Myometrial cell (primary cell): ENCODE data around the gene RNF208. TPM values are rescaled to one million over a fixed set of nuclear protein-coding genes. Genes with fewer than 3 reads are reported as not detected.

Experiments used
- total RNA-seq: library from RNA; depleted of rRNA; stranded (reverse); fragments of >200 nt; gene quantifications from 2 replicates; pipeline ENCODE4 v1.2.3, GENCODE V29; 2015

RNF208 gene
- not detected in 2 replicates for total RNA-seq

GRCh38 chr9:137222190-137223077 is at the start of gene RNF208:
RNF208 (minus strand) TSS chr9:137222240; CDS start chr9:137221212, 1,028 bp downstream.

GRCh38 chr9:137254624-137255447 is 32.8 kb upstream of the RNF208 start, which contains the start of gene NELFB:
NELFB (plus strand) TSS chr9:137255327.

GRCh38 chr9:137251194-137251461 is 29.1 kb upstream of the RNF208 start, which contains the start of gene STPG3:
STPG3 (plus strand) TSS chr9:137251286; CDS start chr9:137251287, 1 bp downstream.

GRCh38 chr9:137240841-137241489 is 18.9 kb upstream of the RNF208 start, which contains the start of gene TUBB4B:
TUBB4B (plus strand) TSS chr9:137241287; CDS start chr9:137241361, 74 bp downstream.

GRCh38 chr9:137230705-137231371 is 8.8 kb upstream of the RNF208 start, which contains the start of gene SLC34A3:
SLC34A3 (plus strand) TSS chr9:137230901; CDS start chr9:137231703, 802 bp downstream.

GRCh38 chr9:137227054-137227852 is 5.2 kb upstream of the RNF208 start, which contains the start of gene RNF224:
RNF224 (plus strand) TSS chr9:137227502; CDS start chr9:137228336, 834 bp downstream.

GRCh38 chr9:137224830-137225694 is 3.0 kb upstream of the RNF208 start, which contains the start of gene CYSRT1:
CYSRT1 (plus strand) TSS chr9:137225174; CDS start chr9:137225622, 448 bp downstream.

GRCh38 chr9:137205126-137206069 is 16.6 kb downstream of the RNF208 start, which contains the start of the genes NDOR1 and TMEM203:
NDOR1 (plus strand) TSS chr9:137205700; CDS start chr9:137205778, 78 bp downstream.
TMEM203 (minus strand) TSS chr9:137205648; CDS start chr9:137205414, 234 bp downstream.

GRCh38 chr9:137200311-137201204 is 21.5 kb downstream of the RNF208 start, which contains the start of gene TPRN:
TPRN (minus strand) TSS chr9:137200741; CDS start chr9:137200711, 30 bp downstream.

GRCh38 chr9:137188490-137189296 is 33.3 kb downstream of the RNF208 start, which contains the start of the genes ANAPC2 and SSNA1:
ANAPC2 (minus strand) TSS chr9:137188560; CDS start chr9:137188532, 28 bp downstream.
SSNA1 (plus strand) TSS chr9:137188676; CDS start chr9:137188727, 51 bp downstream.

Other genes with a start within 250 kb of the RNF208 start
- gene PTGDS, start 244.7 kb downstream of the RNF208 start, total RNA-seq, result 16.1 and 28.3 TPM in 2 replicates
- 0.29 and 0.35 TPM in 2 replicates for gene LCNL1, start 239.2 kb downstream of the RNF208 start, total RNA-seq
- 38.8 and 45.3 TPM in 2 replicates for gene PAXX, start 229.8 kb downstream of the RNF208 start, total RNA-seq
- gene CLIC3, start 225.7 kb downstream of the RNF208 start, total RNA-seq, result 21.6 and 29.6 TPM in 2 replicates
- gene ABCA2, start 194.0 kb downstream of the RNF208 start, total RNA-seq, result 12.8 and 52.2 TPM in 2 replicates
- gene FUT7, start 190.2 kb downstream of the RNF208 start, total RNA-seq, result not detected in 2 replicates
- 24.2 and 27.3 TPM in 2 replicates for gene NPDC1, start 176.1 kb downstream of the RNF208 start, total RNA-seq
- gene ENTPD2, start 168.2 kb downstream of the RNF208 start, total RNA-seq, result 0.58 TPM in 1 of 2 replicates, not detected in the other
- 17.3 and 17.5 TPM in 2 replicates for gene SAPCD2, start 151.7 kb downstream of the RNF208 start, total RNA-seq
- 4.6 and 5.5 TPM in 2 replicates for gene UAP1L1, start 144.7 kb downstream of the RNF208 start, total RNA-seq
- 122 and 133 TPM in 2 replicates for gene MAN1B1, start 135.3 kb downstream of the RNF208 start, total RNA-seq
- 62.6 and 81.0 TPM in 2 replicates for gene DPP7, start 107.5 kb downstream of the RNF208 start, total RNA-seq
- not detected in 2 replicates for gene GRIN1, start 83.1 kb downstream of the RNF208 start, total RNA-seq
- gene LRRC26, start 52.2 kb downstream of the RNF208 start, total RNA-seq, result not detected in 2 replicates
- not detected in 2 replicates for gene TMEM210, start 50.2 kb downstream of the RNF208 start, total RNA-seq
- gene ANAPC2, start 33.7 kb downstream of the RNF208 start, total RNA-seq, result 10.7 and 16.3 TPM in 2 replicates
- 69.1 and 154 TPM in 2 replicates for gene SSNA1, start 33.6 kb downstream of the RNF208 start, total RNA-seq
- 9.2 and 14.7 TPM in 2 replicates for gene TPRN, start 21.5 kb downstream of the RNF208 start, total RNA-seq
- gene TMEM203, start 16.6 kb downstream of the RNF208 start, total RNA-seq, result 36.5 and 50.7 TPM in 2 replicates
- gene NDOR1, start 16.5 kb downstream of the RNF208 start, total RNA-seq, result 12.4 and 19.0 TPM in 2 replicates
- 2.3 and 2.8 TPM in 2 replicates for gene CYSRT1, start 2.9 kb upstream of the RNF208 start, total RNA-seq
- not detected in 2 replicates for gene RNF224, start 5.3 kb upstream of the RNF208 start, total RNA-seq
- gene SLC34A3, start 8.7 kb upstream of the RNF208 start, total RNA-seq, result not detected in 2 replicates
- gene TUBB4B, start 19.0 kb upstream of the RNF208 start, total RNA-seq, result 798 and 901 TPM in 2 replicates
- not detected in 2 replicates for gene STPG3, start 29.0 kb upstream of the RNF208 start, total RNA-seq
- 55.5 and 60.5 TPM in 2 replicates for gene NELFB, start 33.1 kb upstream of the RNF208 start, total RNA-seq
- gene TOR4A, start 55.5 kb upstream of the RNF208 start, total RNA-seq, result 51.3 and 58.7 TPM in 2 replicates
- 0.18 TPM in 1 of 2 replicates, not detected in the other for gene NRARP, start 80.0 kb upstream of the RNF208 start, total RNA-seq
- gene EXD3, start 200.9 kb upstream of the RNF208 start, total RNA-seq, result 7.3 and 22.8 TPM in 2 replicates
- 0.18 TPM in 1 of 2 replicates, not detected in the other for gene NOXA1, start 201.2 kb upstream of the RNF208 start, total RNA-seq
- 0.86 TPM in 1 of 2 replicates, not detected in the other for gene ENTPD8, start 219.1 kb upstream of the RNF208 start, total RNA-seq
- 39.5 and 45.0 TPM in 2 replicates for gene NSMF, start 237.1 kb upstream of the RNF208 start, total RNA-seq